Thoracic aorta endothelial cell (primary cell): ENCODE measurements around the gene NSD1. TPM values are rescaled to one million over a fixed set of nuclear protein-coding genes. Genes with fewer than 3 reads are reported as not detected.

ENCODE experiments used
- total RNA-seq: library from RNA; depleted of rRNA; stranded (reverse); fragments of >200 nt; gene quantifications from 2 replicates; pipeline ENCODE4 v1.2.3, GENCODE V29; 2012

The NSD1 gene, protein sequence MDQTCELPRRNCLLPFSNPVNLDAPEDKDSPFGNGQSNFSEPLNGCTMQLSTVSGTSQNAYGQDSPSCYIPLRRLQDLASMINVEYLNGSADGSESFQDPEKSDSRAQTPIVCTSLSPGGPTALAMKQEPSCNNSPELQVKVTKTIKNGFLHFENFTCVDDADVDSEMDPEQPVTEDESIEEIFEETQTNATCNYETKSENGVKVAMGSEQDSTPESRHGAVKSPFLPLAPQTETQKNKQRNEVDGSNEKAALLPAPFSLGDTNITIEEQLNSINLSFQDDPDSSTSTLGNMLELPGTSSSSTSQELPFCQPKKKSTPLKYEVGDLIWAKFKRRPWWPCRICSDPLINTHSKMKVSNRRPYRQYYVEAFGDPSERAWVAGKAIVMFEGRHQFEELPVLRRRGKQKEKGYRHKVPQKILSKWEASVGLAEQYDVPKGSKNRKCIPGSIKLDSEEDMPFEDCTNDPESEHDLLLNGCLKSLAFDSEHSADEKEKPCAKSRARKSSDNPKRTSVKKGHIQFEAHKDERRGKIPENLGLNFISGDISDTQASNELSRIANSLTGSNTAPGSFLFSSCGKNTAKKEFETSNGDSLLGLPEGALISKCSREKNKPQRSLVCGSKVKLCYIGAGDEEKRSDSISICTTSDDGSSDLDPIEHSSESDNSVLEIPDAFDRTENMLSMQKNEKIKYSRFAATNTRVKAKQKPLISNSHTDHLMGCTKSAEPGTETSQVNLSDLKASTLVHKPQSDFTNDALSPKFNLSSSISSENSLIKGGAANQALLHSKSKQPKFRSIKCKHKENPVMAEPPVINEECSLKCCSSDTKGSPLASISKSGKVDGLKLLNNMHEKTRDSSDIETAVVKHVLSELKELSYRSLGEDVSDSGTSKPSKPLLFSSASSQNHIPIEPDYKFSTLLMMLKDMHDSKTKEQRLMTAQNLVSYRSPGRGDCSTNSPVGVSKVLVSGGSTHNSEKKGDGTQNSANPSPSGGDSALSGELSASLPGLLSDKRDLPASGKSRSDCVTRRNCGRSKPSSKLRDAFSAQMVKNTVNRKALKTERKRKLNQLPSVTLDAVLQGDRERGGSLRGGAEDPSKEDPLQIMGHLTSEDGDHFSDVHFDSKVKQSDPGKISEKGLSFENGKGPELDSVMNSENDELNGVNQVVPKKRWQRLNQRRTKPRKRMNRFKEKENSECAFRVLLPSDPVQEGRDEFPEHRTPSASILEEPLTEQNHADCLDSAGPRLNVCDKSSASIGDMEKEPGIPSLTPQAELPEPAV (N-terminal part only)
- total RNA-seq, result 75.9 and 83.3 TPM in 2 replicates

GRCh38 chr5:177133096-177133852 is at the start of gene NSD1:
NSD1 (plus strand) TSS chr5:177133773; CDS start chr5:177135104, 1,331 bp downstream.

DNA sequence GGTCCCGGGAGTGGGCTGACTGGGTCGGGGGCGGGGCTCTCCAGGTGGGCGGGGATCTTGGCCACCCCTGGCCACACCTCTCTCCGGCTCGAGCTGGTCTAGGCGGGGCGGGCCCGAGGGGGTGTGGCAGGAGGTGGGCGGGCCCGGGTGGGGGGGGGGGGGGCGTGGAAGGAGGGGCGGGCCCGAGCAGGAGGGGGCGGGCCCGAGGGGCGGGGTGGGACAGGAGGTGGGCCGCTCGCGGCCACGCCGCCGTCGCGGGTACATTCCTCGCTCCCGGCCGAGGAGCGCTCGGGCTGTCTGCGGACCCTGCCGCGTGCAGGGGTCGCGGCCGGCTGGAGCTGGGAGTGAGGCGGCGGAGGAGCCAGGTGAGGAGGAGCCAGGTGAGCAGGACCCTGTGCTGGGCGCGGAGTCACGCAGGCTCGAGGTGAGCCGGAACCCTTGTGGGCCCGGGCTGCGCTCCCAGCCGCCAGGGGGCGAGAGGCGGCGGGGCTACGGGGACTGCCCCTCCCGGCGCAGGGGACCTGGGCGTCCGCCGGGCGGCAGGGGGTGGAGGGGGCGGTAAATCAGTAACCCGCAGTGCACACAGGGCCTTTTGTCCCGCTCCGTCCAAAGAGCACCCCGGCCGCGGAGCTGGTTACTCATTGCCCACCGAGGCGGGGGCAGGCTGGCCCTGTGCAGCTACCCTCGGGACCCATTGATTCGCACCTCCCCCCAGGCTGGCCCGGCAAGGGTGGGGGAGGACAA is 46.7 kb upstream of the NSD1 start, which contains the start of gene FGFR4:
Gene FGFR4, plus strand, starts transcription at position 262 of the 744 bp plus-strand sequence. CDS start 2,688 bp downstream, outside the sequence.

GRCh38 chr5:177303121-177303924 is 169.8 kb downstream of the NSD1 start, which contains the start of the genes PRELID1 and RAB24:
PRELID1 (plus strand) TSS chr5:177303799; CDS start chr5:177303986, 187 bp downstream.
RAB24 (minus strand) TSS chr5:177303719; CDS start chr5:177303288, 431 bp downstream.

GRCh38 chr5:177311723-177312648 is 178.4 kb downstream of the NSD1 start, which contains the start of gene MXD3:
MXD3 (minus strand) TSS chr5:177311898; CDS start chr5:177311830, 68 bp downstream.

Other genes with a start within 250 kb of the NSD1 start
- not detected in 2 replicates for gene HK3, start 234.4 kb upstream of the NSD1 start, total RNA-seq
- gene UIMC1, start 127.0 kb upstream of the NSD1 start, total RNA-seq, result 52.5 and 67.3 TPM in 2 replicates
- 26.3 and 33.2 TPM in 2 replicates for gene ZNF346, start 111.1 kb upstream of the NSD1 start, total RNA-seq
- 1.9 and 4.2 TPM in 2 replicates for gene FGFR4, start 46.9 kb upstream of the NSD1 start, total RNA-seq
- 11.1 and 11.8 TPM in 2 replicates for gene RAB24, start 169.9 kb downstream of the NSD1 start, total RNA-seq
- gene PRELID1, start 170.0 kb downstream of the NSD1 start, total RNA-seq, result 217 TPM in 2 replicates
- gene MXD3, start 178.1 kb downstream of the NSD1 start, total RNA-seq, result 14.4 and 22.3 TPM in 2 replicates
- 255 and 380 TPM in 2 replicates for gene LMAN2, start 217.9 kb downstream of the NSD1 start, total RNA-seq
- gene RGS14, start 224.2 kb downstream of the NSD1 start, total RNA-seq, result 7.4 and 10.3 TPM in 2 replicates